Measurements from ENCODE around the gene FNDC8.
"Not testable (repeated sequence)": the region's sequence is repeated elsewhere in the genome, so short reads cannot be mapped to it uniquely, and the experiment has no call there.

FNDC8 gene

DNA sequence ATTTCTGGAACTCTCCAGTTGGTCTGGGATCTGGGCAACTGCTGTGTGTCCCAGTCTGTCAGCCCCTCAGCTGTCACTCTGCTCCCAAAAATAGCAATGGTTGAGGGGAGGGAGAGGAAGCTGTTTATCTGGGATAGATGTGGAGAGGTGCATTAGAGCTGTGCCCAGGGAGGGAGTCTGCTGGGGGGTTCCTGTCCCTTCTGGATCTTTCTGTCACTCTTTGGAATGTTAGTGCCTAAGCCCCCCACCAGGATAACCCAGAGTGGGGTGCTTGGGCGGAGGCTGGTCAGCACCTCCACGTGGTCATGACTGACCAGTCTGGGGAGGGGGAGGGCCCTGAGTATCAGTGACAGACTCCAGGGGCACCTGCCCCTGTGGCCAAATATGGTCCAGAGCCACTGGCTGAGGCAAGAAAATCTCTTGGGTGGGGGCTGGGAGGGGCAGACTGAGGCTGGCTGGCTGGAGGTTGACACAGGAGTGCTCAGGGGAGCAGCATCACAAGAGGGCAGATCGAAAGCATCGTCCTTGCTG is 26.0 kb downstream of the FNDC8 start, which contains the start of gene UNC45B:
TSS of gene UNC45B (plus strand) at position 443 of the 531 bp plus-strand sequence. CDS start 447 bp downstream, outside the sequence.
- ChIA-PET POLR2A (ENCODE audit: low non-redundant PET) (no interaction called here), CTCF (interaction anchor here (0.7 to 0.8 kb wide), 2 partner anchors 386 to 666 kb away, joined by 3 to 4 read pairs; no protein-coding TSS in a partner anchor)
- TF ChIP-seq, protein P1, sequence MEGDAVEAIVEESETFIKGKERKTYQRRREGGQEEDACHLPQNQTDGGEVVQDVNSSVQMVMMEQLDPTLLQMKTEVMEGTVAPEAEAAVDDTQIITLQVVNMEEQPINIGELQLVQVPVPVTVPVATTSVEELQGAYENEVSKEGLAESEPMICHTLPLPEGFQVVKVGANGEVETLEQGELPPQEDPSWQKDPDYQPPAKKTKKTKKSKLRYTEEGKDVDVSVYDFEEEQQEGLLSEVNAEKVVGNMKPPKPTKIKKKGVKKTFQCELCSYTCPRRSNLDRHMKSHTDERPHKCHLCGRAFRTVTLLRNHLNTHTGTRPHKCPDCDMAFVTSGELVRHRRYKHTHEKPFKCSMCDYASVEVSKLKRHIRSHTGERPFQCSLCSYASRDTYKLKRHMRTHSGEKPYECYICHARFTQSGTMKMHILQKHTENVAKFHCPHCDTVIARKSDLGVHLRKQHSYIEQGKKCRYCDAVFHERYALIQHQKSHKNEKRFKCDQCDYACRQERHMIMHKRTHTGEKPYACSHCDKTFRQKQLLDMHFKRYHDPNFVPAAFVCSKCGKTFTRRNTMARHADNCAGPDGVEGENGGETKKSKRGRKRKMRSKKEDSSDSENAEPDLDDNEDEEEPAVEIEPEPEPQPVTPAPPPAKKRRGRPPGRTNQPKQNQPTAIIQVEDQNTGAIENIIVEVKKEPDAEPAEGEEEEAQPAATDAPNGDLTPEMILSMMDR (conservative IDR thresholded peaks at IDR 0.05; ENCODE audit: low read depth), result no peak
- H3K27ac ChIP-seq, result no peak within 1 kb of the TSS
- DNase-seq (ENCODE audit: low spot score), result no peak

DNA sequence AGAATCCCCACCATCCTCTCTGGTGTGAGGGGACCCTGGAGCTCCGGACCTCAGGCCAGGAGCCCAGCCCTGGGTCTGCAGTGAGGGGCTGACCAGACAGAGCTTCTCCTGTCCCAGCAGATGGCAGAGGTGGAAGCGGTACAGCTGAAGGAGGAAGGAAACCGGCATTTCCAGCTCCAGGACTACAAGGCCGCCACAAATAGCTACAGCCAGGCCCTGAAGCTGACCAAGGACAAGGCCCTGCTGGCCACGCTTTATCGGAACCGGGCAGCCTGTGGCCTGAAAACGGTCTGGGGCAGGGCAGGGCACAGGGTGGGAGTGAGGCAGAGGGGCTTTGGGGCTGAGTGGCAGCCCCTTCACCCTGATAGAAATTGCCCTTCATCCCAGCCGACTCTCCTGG is 26.7 kb downstream of the FNDC8 start:
- CTCF ChIA-PET, result interaction anchor here (0.6 to 0.8 kb wide), 3 partner anchors 385 to 665 kb away, joined by 3 to 4 read pairs (median 3); no protein-coding TSS in a partner anchor
- H3K27ac ChIP-seq, result no peak overlapping the region
- TF ChIP-seq, protein P1 (conservative IDR thresholded peaks at IDR 0.05; ENCODE audit: low read depth), result no peak
- POLR2A ChIA-PET (ENCODE audit: low non-redundant PET), result no interaction called here
- no peak for DNase-seq (ENCODE audit: low spot score)

DNA sequence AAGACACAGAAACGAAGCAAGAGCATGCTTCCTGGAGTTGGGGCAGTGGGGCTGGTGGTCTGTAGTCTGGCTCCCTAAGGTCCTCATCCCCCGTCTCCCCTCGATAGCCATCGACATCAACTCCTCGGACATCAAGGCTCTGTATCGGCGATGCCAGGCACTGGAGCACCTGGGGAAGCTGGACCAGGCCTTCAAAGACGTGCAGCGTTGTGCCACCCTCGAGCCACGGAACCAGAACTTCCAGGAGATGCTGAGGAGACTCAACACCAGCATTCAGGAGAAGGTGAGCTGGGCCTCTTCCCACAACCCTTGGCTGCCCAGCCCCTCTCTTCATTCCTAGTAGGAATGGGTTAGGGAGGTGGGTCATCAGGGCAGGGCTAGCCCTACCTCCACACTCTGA is 28.5 kb downstream of the FNDC8 start:
- ChIA-PET POLR2A (ENCODE audit: low non-redundant PET) (no interaction called here), CTCF (interaction anchor here (0.6 to 0.9 kb wide), 2 partner anchors 32 to 77 kb away, joined by 3 read pairs; no protein-coding TSS in a partner anchor)
- no peak for DNase-seq (ENCODE audit: low spot score)
- H3K27ac ChIP-seq, result no peak overlapping the region
- TF ChIP-seq, protein P1 (conservative IDR thresholded peaks at IDR 0.05; ENCODE audit: low read depth), result no peak

DNA sequence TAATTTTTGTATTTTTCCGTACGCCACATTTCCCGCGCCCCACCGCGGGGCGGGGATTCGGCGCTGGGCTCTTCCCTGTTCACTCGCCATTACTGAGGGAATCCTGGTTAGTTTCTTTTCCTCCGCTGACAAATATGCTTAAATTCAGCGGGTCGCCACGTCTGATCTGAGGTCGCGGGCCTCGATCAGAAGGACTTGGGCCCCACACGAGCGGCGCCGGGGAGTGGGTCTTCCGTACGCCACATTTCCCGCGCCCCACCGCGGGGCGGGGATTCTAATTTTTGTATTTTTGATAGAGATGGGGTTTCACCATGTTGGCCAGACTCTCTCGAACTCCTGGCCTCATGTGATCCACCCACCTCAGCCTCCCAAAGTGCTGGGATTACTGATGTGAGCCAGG is 29.7 kb downstream of the FNDC8 start:
- DNase-seq (ENCODE audit: low spot score); POLR2A ChIA-PET (ENCODE audit: low non-redundant PET); H3K27ac ChIP-seq: not testable (repeated sequence)
- CTCF ChIA-PET, result interaction anchor here (0.6 kb wide), 1 partner anchor 261 kb away, joined by 3 read pairs; no protein-coding TSS in a partner anchor

DNA sequence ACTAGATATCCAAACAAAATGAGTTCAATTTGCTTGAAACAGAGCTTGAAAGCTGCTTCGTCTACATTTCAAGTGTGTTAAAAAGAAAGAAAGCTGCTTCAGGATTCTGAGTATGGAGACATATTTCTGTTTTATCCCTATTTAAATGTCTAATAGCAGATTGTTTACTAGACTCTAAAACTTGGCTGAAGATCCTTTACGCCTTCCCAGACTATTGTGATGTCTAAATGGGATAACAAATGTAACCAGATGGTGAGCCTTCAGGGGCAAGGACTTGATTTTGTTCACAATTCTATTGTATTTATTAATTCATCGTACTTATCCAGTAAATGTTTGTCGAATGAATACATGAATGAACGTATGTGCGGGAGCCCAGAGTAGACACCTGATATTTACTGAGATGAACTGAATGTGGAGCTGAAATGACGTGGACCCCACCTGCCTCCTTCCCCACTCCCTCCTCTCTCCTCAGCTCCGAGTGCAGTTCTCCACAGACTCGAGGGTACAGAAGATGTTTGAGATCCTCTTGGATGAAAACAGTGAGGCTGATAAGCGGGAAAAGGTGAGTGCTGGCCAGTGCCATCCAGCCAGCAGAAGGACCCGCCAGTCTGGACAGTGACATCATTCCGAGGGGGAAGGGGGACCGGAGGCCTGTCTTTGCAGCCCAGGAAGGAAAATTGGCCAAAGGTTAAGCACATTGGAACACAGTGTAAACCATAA is 31.2 kb downstream of the FNDC8 start:
- CTCF ChIA-PET, result interaction anchor here (0.7 kb wide), 1 partner anchor 9 kb away, joined by 3 read pairs; no protein-coding TSS in a partner anchor

DNA sequence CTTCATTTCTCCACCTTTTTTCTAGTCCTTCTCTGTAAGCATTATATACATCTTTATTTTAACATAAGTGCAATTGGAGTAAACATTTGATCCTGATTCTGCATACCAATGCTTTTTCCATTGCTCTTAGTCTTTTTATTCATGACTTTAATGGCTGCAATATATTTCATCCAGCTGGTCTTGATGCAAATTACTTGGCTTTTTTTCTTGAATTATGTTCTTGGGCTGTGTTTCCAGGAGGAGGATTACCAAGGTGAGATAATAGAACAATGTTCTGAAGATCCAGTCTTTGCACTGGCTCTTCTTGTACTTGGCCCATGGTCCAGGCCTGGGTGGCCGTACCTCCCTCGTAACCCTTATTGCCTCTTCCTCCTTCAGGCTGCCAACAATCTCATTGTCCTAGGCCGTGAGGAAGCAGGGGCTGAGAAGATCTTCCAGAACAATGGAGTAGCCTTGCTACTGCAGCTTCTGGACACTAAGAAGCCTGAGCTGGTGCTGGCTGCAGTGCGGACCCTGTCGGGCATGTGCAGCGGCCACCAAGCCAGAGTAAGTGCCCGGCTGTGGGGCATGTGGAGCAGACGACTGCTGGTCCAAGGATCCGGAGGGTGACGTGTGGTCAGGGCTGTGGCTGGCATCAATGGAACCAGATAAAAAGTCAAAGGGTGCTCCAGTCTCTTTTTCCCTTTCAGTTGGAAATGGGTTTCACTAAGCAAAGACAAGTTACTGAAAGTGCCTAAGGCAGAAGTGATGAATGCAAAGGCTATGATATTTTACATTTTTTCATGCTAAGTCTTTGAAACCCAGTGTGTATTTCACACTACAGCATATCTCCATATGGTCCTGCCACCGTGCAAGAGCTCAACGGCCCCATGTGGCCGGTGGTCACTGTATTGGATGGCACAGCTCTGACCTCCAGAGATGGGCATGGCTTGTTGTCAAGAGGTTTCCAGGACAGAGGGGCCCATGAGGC is 33.1 kb downstream of the FNDC8 start:
- ChIA-PET CTCF (no interaction called here), POLR2A (ENCODE audit: low non-redundant PET) (no interaction called here)
- DNase-seq (ENCODE audit: low spot score), result no peak
- TF ChIP-seq, protein P1 (conservative IDR thresholded peaks at IDR 0.05; ENCODE audit: low read depth), result no peak
- no peak overlapping the region for H3K27ac ChIP-seq

More for the DNA sequence above, 31.2 kb downstream of the FNDC8 start:
- POLR2A ChIA-PET (ENCODE audit: low non-redundant PET), result no interaction called here
- DNase-seq (ENCODE audit: low spot score), result no peak
- TF ChIP-seq, protein P1 (conservative IDR thresholded peaks at IDR 0.05; ENCODE audit: low read depth), result no peak
- H3K27ac ChIP-seq, result no peak overlapping the region
